Measurements from ENCODE around the gene PSTPIP1. TPM values are rescaled to one million over a fixed set of nuclear protein-coding genes. Genes with fewer than 3 reads are reported as not detected.
A peak's percentile ranks its signal among the peaks of the same experiment; 100 is the strongest.

The PSTPIP1 gene
- total and polyA plus RNA-seq, 7 donors, result 0.97 to 2.2 (median 1.3) TPM

GRCh38 chr15:77014132-77015081 lies 19.5 kb downstream of the PSTPIP1 start:
- Histone ChIP-seq H3K9me3 (no peaks in the 10 kb centered on the region), H3K36me3 (ENCODE audit: insufficient read depth in 1 of 2, low read depth in 1 of 2) (no peaks in the 10 kb centered on the region), H3K27ac (no peak overlapping the region), H3K27me3 (ENCODE audit: insufficient read depth in 3 of 3, low read length in 2 of 3) (no peaks in the 10 kb centered on the region), H3K4me1 (no peaks in the 10 kb centered on the region), H3K4me3 (no peak overlapping the region)
- peak; percentile 23 to 42 for DNase-seq
- intact Hi-C loops (cut with DNase I), result no loop called here
- ATAC-seq, result peak in 1 of 4 donors; percentile 18
- 81 to 90% (median 81%) methylated on average over 22 to 23 of the region's 23 CpGs for WGBS, 3 donors
- no peak for TF ChIP-seq CTCF (IDR thresholded peaks at IDR 0.05)

GRCh38 chr15:77015646-77016320 lies 20.9 kb downstream of the PSTPIP1 start:
- ATAC-seq (no peak), DNase-seq (peak; percentile 16 to 63)
- H3K9me3 ChIP-seq, result no peaks in the 10 kb centered on the region
- TF ChIP-seq CTCF (IDR thresholded peaks at IDR 0.05), result no peak
- H3K36me3 ChIP-seq (ENCODE audit: insufficient read depth in 1 of 2, low read depth in 1 of 2), result no peaks in the 10 kb centered on the region
- no peak overlapping the region for H3K27ac ChIP-seq
- WGBS, 3 donors, result 36 to 50% (median 48%) methylated on average over 20 to 21 of the region's 21 CpGs
- H3K4me1 ChIP-seq, result no peaks in the 10 kb centered on the region
- no peak overlapping the region for H3K4me3 ChIP-seq
- H3K27me3 ChIP-seq (ENCODE audit: insufficient read depth in 3 of 3, low read length in 2 of 3), result no peaks in the 10 kb centered on the region
- intact Hi-C loops (cut with DNase I), result no loop called here

GRCh38 chr15:77016321-77016695 lies 21.4 kb downstream of the PSTPIP1 start:
- WGBS, 3 donors, result 92 to 100% (median 95%) methylated on average over 3 of the region's 3 CpGs
- Histone ChIP-seq H3K4me1 (no peaks in the 10 kb centered on the region), H3K36me3 (ENCODE audit: insufficient read depth in 1 of 2, low read depth in 1 of 2) (no peaks in the 10 kb centered on the region), H3K4me3 (no peak overlapping the region), H3K9me3 (no peaks in the 10 kb centered on the region), H3K27ac (no peak overlapping the region), H3K27me3 (ENCODE audit: insufficient read depth in 3 of 3, low read length in 2 of 3) (no peaks in the 10 kb centered on the region)
- no peak for ATAC-seq
- no peak for TF ChIP-seq CTCF (IDR thresholded peaks at IDR 0.05)
- DNase-seq, result peak; percentile 3 to 13
- intact Hi-C loops (cut with DNase I), result no loop called here

GRCh38 chr15:77017091-77017660 lies 22.2 kb downstream of the PSTPIP1 start:
- no peak overlapping the region for H3K4me3 ChIP-seq
- ATAC-seq, result no peak
- intact Hi-C loops (cut with DNase I), result no loop called here
- 83 to 84% (median 84%) methylated on average over 7 of the region's 7 CpGs for WGBS, 3 donors
- no peaks in the 10 kb centered on the region for H3K4me1 ChIP-seq
- DNase-seq, result peak in 1 of 2 donors; percentile 15
- TF ChIP-seq CTCF (IDR thresholded peaks at IDR 0.05), result no peak
- H3K9me3 ChIP-seq, result no peaks in the 10 kb centered on the region
- H3K36me3 ChIP-seq (ENCODE audit: insufficient read depth in 1 of 2, low read depth in 1 of 2), result no peaks in the 10 kb centered on the region
- H3K27ac ChIP-seq, result no peak overlapping the region
- no peaks in the 10 kb centered on the region for H3K27me3 ChIP-seq (ENCODE audit: insufficient read depth in 3 of 3, low read length in 2 of 3)

All from psoas muscle (tissue), 8 donors.